ENCODE measurements around the gene PITX1. TPM values are rescaled to one million over a fixed set of nuclear protein-coding genes. Genes with fewer than 3 reads are reported as not detected.

PITX1 gene
- total and polyA plus RNA-seq, 2 of the 13 experiments (the other 11 are each of a cell fraction or from before 2014, with no cell fraction given): 11.7 to 20.2 TPM

- no TSS peak for BruUV-seq (replicated peaks)
- intact Hi-C loops (cut with micrococcal nuclease; ENCODE audit: unreplicated experiment): no loop called here
- H3K79me2 ChIP-seq (ENCODE audit: insufficient read depth, low read length): no peaks in the 10 kb centered on the region
- POLR2A ChIA-PET: no interaction called here
- H3K4me1 ChIP-seq (ENCODE audit: insufficient read depth, low read length): no peaks in the 10 kb centered on the region
- DNase-seq (ENCODE audit: low spot score) (no peak), ATAC-seq (no peak), FAIRE-seq (no peak)
- no peaks in the 10 kb centered on the region for H3K9me3 ChIP-seq (ENCODE audit: low read length)
- no peak overlapping the region for H2AFZ ChIP-seq (ENCODE audit: low read length)
- H3K4me2 ChIP-seq (ENCODE audit: low read depth, low read length): no peak overlapping the region
- H3K36me3 ChIP-seq (replicated peaks in 1 of 2; ENCODE audit: control insufficient read depth in 1 of 2, insufficient read depth in 2 of 2, low read length in 2 of 2): no peaks in the 10 kb centered on the region
- CTCF ChIA-PET (ENCODE audit: low intra/inter-chr PET ratio, low total read pairs): no interaction called here
- H3K27me3 ChIP-seq (ENCODE audit: control insufficient read depth in 1 of 2, insufficient read depth in 2 of 2, low read length in 2 of 2): no peaks in the 10 kb centered on the region
- H3K4me3 ChIP-seq (replicated peaks in 1 of 3; ENCODE audit: insufficient read depth in 1 of 3, low read depth in 2 of 3, low read length in 3 of 3): no peak overlapping the region
- H4K20me1 ChIP-seq (ENCODE audit: insufficient read depth, low read length): no peaks in the 10 kb centered on the region
- H3K9ac ChIP-seq (ENCODE audit: insufficient read depth, low read depth, low read length): no peak overlapping the region
- H3K27ac ChIP-seq (ENCODE audit: extremely low read length, insufficient read depth, low read length): no peak overlapping the region
- no CpG with 5 or more reads among the region's 9 CpGs for WGBS (ENCODE audit: low lambda C conversion rate)
- in situ Hi-C loops (cut with HindIII; ENCODE audit: extremely low pct_ligation_motif_present, low pct_unique_long_range_greater_than_20kb): no loop called here
- TF ChIP-seq SMAD3 (CRISPR knock-in tag; IDR thresholded peaks at IDR 0.05) (no peak), ZNF749 (CRISPR knock-in tag; IDR thresholded peaks at IDR 0.05; ENCODE audit: borderline replicate concordance) (no peak), ZNF775 (CRISPR knock-in tag; IDR thresholded peaks at IDR 0.05; ENCODE audit: borderline replicate concordance) (no peak), ZNF235 (CRISPR knock-in tag; IDR thresholded peaks at IDR 0.05; ENCODE audit: borderline replicate concordance) (no peak), MEIS1 (CRISPR knock-in tag; IDR thresholded peaks at IDR 0.05; ENCODE audit: borderline replicate concordance) (no peak), TFDP2 (CRISPR knock-in tag; IDR thresholded peaks at IDR 0.05) (no peak), SNAI1 (CRISPR knock-in tag; IDR thresholded peaks at IDR 0.05; ENCODE audit: borderline replicate concordance) (no peak), ZNF337 (CRISPR knock-in tag; IDR thresholded peaks at IDR 0.05; ENCODE audit: borderline replicate concordance, low read depth) (no peak), SP2 (CRISPR knock-in tag; IDR thresholded peaks at IDR 0.05) (no peak), ZFYVE20 (CRISPR knock-in tag; IDR thresholded peaks at IDR 0.05; ENCODE audit: borderline replicate concordance, low read depth) (no peak), ATM (IDR thresholded peaks at IDR 0.05; ENCODE audit: borderline replicate concordance) (no peak), KDM1A (CRISPR knock-in tag; IDR thresholded peaks at IDR 0.05) (no peak), YEATS2 (CRISPR knock-in tag; IDR thresholded peaks at IDR 0.05; ENCODE audit: borderline replicate concordance) (no peak)
- TF ChIP-seq, protein P1, sequence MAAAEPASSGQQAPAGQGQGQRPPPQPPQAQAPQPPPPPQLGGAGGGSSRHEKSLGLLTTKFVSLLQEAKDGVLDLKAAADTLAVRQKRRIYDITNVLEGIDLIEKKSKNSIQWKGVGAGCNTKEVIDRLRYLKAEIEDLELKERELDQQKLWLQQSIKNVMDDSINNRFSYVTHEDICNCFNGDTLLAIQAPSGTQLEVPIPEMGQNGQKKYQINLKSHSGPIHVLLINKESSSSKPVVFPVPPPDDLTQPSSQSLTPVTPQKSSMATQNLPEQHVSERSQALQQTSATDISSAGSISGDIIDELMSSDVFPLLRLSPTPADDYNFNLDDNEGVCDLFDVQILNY (CRISPR knock-in tag; conservative IDR thresholded peaks at IDR 0.05): no peak
These were observed 33.6 kb upstream of the PITX1 start for GRCh38 chr5:135067587-135067986.
